Esophagus squamous epithelium (tissue), 4 donors: ENCODE measurements around the gene SLIT1.

Experiments
- CTCF ChIP-seq, 6 experiments: fragments of 450-650 bp in 4 of 6; fragments of 200-600 bp in 2 of 6; sonication (generic) in 2 of 6; IDR thresholded peaks; one replicate each; pipeline ENCODE4 v1.5.1; 2016 to 2019; ENCODE audit warnings: antibody characterized with exemption in 6 of 6, mild to moderate bottlenecking in 4 of 6, moderate library complexity in 4 of 6
- POLR2A ChIP-seq, 4 donors: fragments of 450-650 bp; IDR thresholded peaks; one replicate each; pipeline ENCODE4 v1.6.1; 2017; ENCODE audit warnings: antibody characterized with exemption in 4 of 4, mild to moderate bottlenecking in 4 of 4, moderate library complexity in 3 of 4

DNA sequence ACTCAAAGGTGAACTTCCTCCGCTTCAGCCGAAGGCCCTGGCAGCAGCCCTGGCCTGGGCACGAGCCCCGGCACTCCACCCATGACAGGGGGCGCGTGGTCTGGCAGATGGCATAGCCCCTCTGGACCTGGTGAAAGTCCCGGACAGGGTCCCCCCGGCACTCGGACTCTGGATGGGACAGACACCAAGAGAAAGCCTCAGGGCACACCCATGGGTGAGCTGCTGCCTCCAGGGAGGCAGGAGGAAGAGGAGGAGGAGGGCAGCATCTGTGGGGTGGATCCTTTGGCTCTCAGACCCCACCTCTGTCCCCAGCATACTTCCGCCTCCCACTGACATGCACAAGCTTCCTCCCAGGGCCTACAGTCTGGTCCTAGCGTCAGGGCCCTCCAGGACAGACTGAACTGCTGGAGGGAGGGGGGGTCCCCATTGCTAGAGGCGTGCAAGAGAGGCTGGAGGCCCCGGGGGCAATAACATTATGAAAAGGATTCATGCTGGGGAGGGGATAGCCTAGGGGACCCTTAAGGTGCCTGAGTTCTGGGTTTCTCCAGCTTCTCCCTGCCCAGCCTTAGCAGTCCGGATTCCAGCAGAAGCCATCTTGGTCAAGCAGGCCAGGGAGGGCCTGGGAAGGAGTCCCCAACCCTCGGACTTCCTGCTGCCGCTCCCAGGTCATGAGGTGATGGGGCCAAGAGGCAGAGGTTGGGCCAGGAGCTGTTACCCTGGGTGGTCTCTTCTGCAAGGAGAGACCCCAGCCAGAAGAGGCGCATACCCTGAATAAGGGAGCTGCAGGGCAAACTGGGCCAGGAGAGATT lies 184.4 kb downstream of the SLIT1 start:
- TF ChIP-seq CTCF (IDR thresholded peaks at IDR 0.05) (no peak), POLR2A (IDR thresholded peaks at IDR 0.05) (no peak)
